ENCODE data around the gene KIF16B. TPM values are rescaled to one million over a fixed set of nuclear protein-coding genes. Genes with fewer than 3 reads are reported as not detected.

Gene KIF16B
- total RNA-seq, 1 experiment from 2014 or later, result 16.6 TPM

GRCh38 chr20:16476032-16476431 is 97.2 kb downstream of the KIF16B start:
- intact Hi-C loops (cut with micrococcal nuclease; ENCODE audit: unreplicated experiment), result no loop called here
- POLR2A ChIA-PET, result no interaction called here
- no peak overlapping the region for H3K27ac ChIP-seq (ENCODE audit: low read length)
- no peaks in the 10 kb centered on the region for H3K36me3 ChIP-seq (ENCODE audit: control insufficient read depth, insufficient read depth, low read length)
- no peaks in the 10 kb centered on the region for H3K9me3 ChIP-seq (ENCODE audit: control insufficient read depth, insufficient read depth, low read depth, low read length)
- CTCF ChIA-PET, result interaction anchor here (0.6 kb wide), 2 partner anchors 168 to 691 kb away, joined by 3 to 7 read pairs; no protein-coding TSS in a partner anchor
- no TSS peak for BruUV-seq (replicated peaks)
- DNase-seq (ENCODE audit: low read depth, low spot score), result peak; percentile 22
- 0 out of 2 replicates have a peak, but pooled peaks have one; percentile 62 for ATAC-seq
- no peaks in the 10 kb centered on the region for H3K4me1 ChIP-seq (ENCODE audit: control insufficient read depth, insufficient read depth, low read length)
- in situ Hi-C loops (cut with HindIII; ENCODE audit: low pct_unique_long_range_greater_than_20kb, low sequenced_read_pairs), result no loop called here
- no peak overlapping the region for H3K4me3 ChIP-seq (ENCODE audit: low read depth in 2 of 2, low read length in 2 of 2)
- H3K27me3 ChIP-seq (ENCODE audit: control insufficient read depth, insufficient read depth, low read length), result no peaks in the 10 kb centered on the region
- no peak for TF ChIP-seq REST (IDR thresholded peaks at IDR 0.05; ENCODE audit: insufficient read depth in 1 of 2, low read depth in 2 of 2, low read length in 1 of 2)
- no peak for TF ChIP-seq POLR2AphosphoS5 (IDR thresholded peaks at IDR 0.05; ENCODE audit: low read depth, low read length)
- TF ChIP-seq CTCF (IDR thresholded peaks at IDR 0.05), result peak; percentile 72; the same call in 1 of the 2 replicates

GRCh38 chr20:16475225-16475624 is 98.0 kb downstream of the KIF16B start:
- Histone ChIP-seq H3K4me3 (ENCODE audit: low read depth in 2 of 2, low read length in 2 of 2) (no peak overlapping the region), H3K4me1 (ENCODE audit: control insufficient read depth, insufficient read depth, low read length) (no peaks in the 10 kb centered on the region), H3K36me3 (ENCODE audit: control insufficient read depth, insufficient read depth, low read length) (no peaks in the 10 kb centered on the region), H3K27ac (ENCODE audit: low read length) (no peak overlapping the region), H3K27me3 (ENCODE audit: control insufficient read depth, insufficient read depth, low read length) (no peaks in the 10 kb centered on the region), H3K9me3 (ENCODE audit: control insufficient read depth, insufficient read depth, low read depth, low read length) (no peaks in the 10 kb centered on the region)
- POLR2A ChIA-PET, result no interaction called here
- BruUV-seq (replicated peaks), result no TSS peak
- no peak for ATAC-seq
- CTCF ChIA-PET, result no interaction called here
- in situ Hi-C loops (cut with HindIII; ENCODE audit: low pct_unique_long_range_greater_than_20kb, low sequenced_read_pairs), result no loop called here
- no peak for TF ChIP-seq CTCF (IDR thresholded peaks at IDR 0.05)
- DNase-seq (ENCODE audit: low read depth, low spot score), result no peak
- intact Hi-C loops (cut with micrococcal nuclease; ENCODE audit: unreplicated experiment), result no loop called here

- no peak for TF ChIP-seq REST (IDR thresholded peaks at IDR 0.05; ENCODE audit: insufficient read depth in 1 of 2, low read depth in 2 of 2, low read length in 1 of 2)
- no peak for TF ChIP-seq SIN3A (IDR thresholded peaks at IDR 0.05; ENCODE audit: borderline replicate concordance, insufficient read depth, low read depth, low read length)
- no peak for TF ChIP-seq TCF7L2 (IDR thresholded peaks at IDR 0.05; ENCODE audit: low read depth, low read length)
- no peak for TF ChIP-seq POLR2AphosphoS5 (IDR thresholded peaks at IDR 0.05; ENCODE audit: low read depth, low read length)
- TF ChIP-seq CTCF (IDR thresholded peaks at IDR 0.05), result no peak
- H3K4me1 ChIP-seq (ENCODE audit: control insufficient read depth, insufficient read depth, low read length), result no peaks in the 10 kb centered on the region
- no peaks in the 10 kb centered on the region for H3K9me3 ChIP-seq (ENCODE audit: control insufficient read depth, insufficient read depth, low read depth, low read length)
- POLR2A ChIA-PET, result no interaction called here
- ATAC-seq (no peak), DNase-seq (ENCODE audit: low read depth, low spot score) (no peak)
- CTCF ChIA-PET, result no interaction called here
- intact Hi-C loops (cut with micrococcal nuclease; ENCODE audit: unreplicated experiment) (no loop called here), in situ Hi-C loops (cut with HindIII; ENCODE audit: low pct_unique_long_range_greater_than_20kb, low sequenced_read_pairs) (no loop called here)
- H3K4me3 ChIP-seq (ENCODE audit: low read depth in 2 of 2, low read length in 2 of 2), result no peak overlapping the region
- no peaks in the 10 kb centered on the region for H3K27me3 ChIP-seq (ENCODE audit: control insufficient read depth, insufficient read depth, low read length)
- H3K27ac ChIP-seq (ENCODE audit: low read length), result no peak overlapping the region
- no peaks in the 10 kb centered on the region for H3K36me3 ChIP-seq (ENCODE audit: control insufficient read depth, insufficient read depth, low read length)
- no TSS peak for BruUV-seq (replicated peaks)
These were observed 98.9 kb downstream of the KIF16B start for GRCh38 chr20:16474363-16474762.
